22Rv1 (cell line): ENCODE measurements around the gene ZNF786.

Experiments used
- ZFX ChIP-seq: fragments of 450-650 bp; IDR thresholded peaks from 2 replicates; pipeline ENCODE4 v1.6.1; 2017; ENCODE audit warnings: antibody characterized with exemption, borderline replicate concordance
- TF ChIP-seq, protein P1 (sequence below): fragments of 450-650 bp; IDR thresholded peaks from 2 replicates; pipeline ENCODE4 v1.5.1; 2017; ENCODE audit warnings: mild to moderate bottlenecking

DNA sequence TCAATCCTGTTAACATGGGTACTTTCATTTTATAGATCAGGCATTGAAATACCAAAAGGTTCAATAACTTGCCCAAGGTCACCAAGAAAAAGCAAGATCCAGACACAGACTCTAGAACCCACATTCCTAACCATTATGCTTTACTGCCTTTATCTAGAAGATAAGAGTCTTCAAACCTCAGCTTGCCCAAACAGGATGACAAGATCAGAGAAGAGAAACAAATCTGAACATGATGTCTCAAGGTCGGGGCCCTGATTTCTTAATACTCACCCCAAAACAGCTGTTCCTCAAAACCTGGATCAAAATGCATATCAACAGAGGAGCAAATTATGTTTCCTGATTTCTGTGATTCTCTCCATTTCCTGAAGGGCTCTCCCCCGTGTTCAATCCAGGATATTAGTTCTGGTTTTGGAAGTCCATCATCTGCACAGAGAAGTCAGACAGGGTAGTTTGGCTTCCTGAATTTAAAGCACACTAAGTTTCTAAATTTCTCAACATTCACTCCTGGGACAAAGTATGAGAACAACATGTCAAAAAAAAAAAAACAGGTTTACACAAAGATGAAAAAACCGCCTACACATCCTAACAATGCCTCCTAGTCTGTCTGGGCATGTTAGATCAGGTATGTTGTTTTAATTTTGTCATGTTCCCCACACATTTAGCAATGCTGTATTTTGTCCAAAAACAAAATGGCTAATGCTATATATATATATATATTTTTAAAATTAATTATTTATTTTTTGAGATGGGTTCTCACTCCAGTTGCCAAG, 16.2 kb downstream of the ZNF786 start:
- TF ChIP-seq, protein P1, sequence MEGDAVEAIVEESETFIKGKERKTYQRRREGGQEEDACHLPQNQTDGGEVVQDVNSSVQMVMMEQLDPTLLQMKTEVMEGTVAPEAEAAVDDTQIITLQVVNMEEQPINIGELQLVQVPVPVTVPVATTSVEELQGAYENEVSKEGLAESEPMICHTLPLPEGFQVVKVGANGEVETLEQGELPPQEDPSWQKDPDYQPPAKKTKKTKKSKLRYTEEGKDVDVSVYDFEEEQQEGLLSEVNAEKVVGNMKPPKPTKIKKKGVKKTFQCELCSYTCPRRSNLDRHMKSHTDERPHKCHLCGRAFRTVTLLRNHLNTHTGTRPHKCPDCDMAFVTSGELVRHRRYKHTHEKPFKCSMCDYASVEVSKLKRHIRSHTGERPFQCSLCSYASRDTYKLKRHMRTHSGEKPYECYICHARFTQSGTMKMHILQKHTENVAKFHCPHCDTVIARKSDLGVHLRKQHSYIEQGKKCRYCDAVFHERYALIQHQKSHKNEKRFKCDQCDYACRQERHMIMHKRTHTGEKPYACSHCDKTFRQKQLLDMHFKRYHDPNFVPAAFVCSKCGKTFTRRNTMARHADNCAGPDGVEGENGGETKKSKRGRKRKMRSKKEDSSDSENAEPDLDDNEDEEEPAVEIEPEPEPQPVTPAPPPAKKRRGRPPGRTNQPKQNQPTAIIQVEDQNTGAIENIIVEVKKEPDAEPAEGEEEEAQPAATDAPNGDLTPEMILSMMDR: no peak
- TF ChIP-seq ZFX: no peak
